Trophoblast cell (in vitro differentiated cells and primary cell): Measurements from ENCODE around the gene NDUFS4.

Experiments
- DNase-seq, 2 donors: peaks; one replicate each; pipeline ENCODE4 v3.0.0-alpha.2; 2016
- H2AFZ ChIP-seq: 2 replicates; pipeline ENCODE4 v1.6.1; 2013; ENCODE audit warnings: low read length, moderate library complexity, mild to moderate bottlenecking; ENCODE audit not compliant: insufficient read depth, poor library complexity
- H2AK5ac ChIP-seq: 2 replicates; pipeline ENCODE4 v1.6.1; 2013; ENCODE audit warnings: mild to moderate bottlenecking, low read length
- H2BK120ac ChIP-seq: 2 replicates; pipeline ENCODE4 v1.6.1; 2013; ENCODE audit warnings: low read length, mild to moderate bottlenecking, moderate library complexity; ENCODE audit not compliant: insufficient read depth, poor library complexity
- H2BK12ac ChIP-seq: 2 replicates; pipeline ENCODE4 v1.6.1; 2013; ENCODE audit warnings: mild to moderate bottlenecking, low read length, moderate library complexity
- H2BK5ac ChIP-seq: 2 replicates; pipeline ENCODE4 v1.6.1; 2013; ENCODE audit warnings: low read length, low read depth, moderate library complexity, mild to moderate bottlenecking; ENCODE audit not compliant: poor library complexity
- H3K14ac ChIP-seq: 2 replicates; pipeline ENCODE4 v1.6.1; 2013; ENCODE audit warnings: mild to moderate bottlenecking, low read length
- H3K18ac ChIP-seq: 2 replicates; pipeline ENCODE4 v1.6.1; 2013; ENCODE audit warnings: mild to moderate bottlenecking, low read length
- H3K23ac ChIP-seq: 2 replicates; pipeline ENCODE4 v1.6.1; 2013; ENCODE audit warnings: low read length
- H3K27ac ChIP-seq: 2 replicates; pipeline ENCODE4 v1.5.1; 2013; ENCODE audit warnings: low read depth, mild to moderate bottlenecking, inconsistent platforms, low read length, moderate library complexity
- H3K27me3 ChIP-seq: 2 replicates; pipeline ENCODE4 v1.6.1; 2013; ENCODE audit warnings: inconsistent platforms, mild to moderate bottlenecking, low read length, moderate library complexity; ENCODE audit not compliant: insufficient read depth
- H3K36me3 ChIP-seq, 2 experiments: 1 replicate in 1 of 2; 2 replicates in 1 of 2; pipeline ENCODE4 v1.6.1; 2013; ENCODE audit warnings: low read length in 2 of 2, mild to moderate bottlenecking in 2 of 2, moderate library complexity in 1 of 2; ENCODE audit not compliant: insufficient read depth in 2 of 2, control insufficient read depth in 1 of 2
- H3K4ac ChIP-seq: 2 replicates; pipeline ENCODE4 v1.6.1; 2013; ENCODE audit warnings: low read depth, mild to moderate bottlenecking, low read length, moderate library complexity
- H3K4me1 ChIP-seq, 2 experiments: 1 replicate in 1 of 2; 2 replicates in 1 of 2; pipeline ENCODE4 v1.6.1; 2013; ENCODE audit warnings: low read length in 2 of 2, mild to moderate bottlenecking in 2 of 2, moderate library complexity in 1 of 2; ENCODE audit not compliant: insufficient read depth in 2 of 2, control insufficient read depth in 1 of 2
- H3K4me2 ChIP-seq: 2 replicates; pipeline ENCODE4 v1.6.1; 2013; ENCODE audit warnings: inconsistent platforms, mild to moderate bottlenecking, low read length, moderate library complexity
- H3K4me3 ChIP-seq: 2 replicates; pipeline ENCODE4 v1.5.1; 2013; ENCODE audit warnings: mild to moderate bottlenecking, low read depth, low read length, inconsistent platforms
- H3K79me1 ChIP-seq: one replicate; pipeline ENCODE4 v1.6.1; 2013; ENCODE audit warnings: low read length
- H3K79me2 ChIP-seq: 2 replicates; pipeline ENCODE4 v1.6.1; 2013; ENCODE audit warnings: low read length, mild to moderate bottlenecking; ENCODE audit not compliant: control insufficient read depth, insufficient read depth, poor library complexity
- H3K9ac ChIP-seq: 2 replicates; pipeline ENCODE4 v1.6.1; 2013; ENCODE audit warnings: mild to moderate bottlenecking, low read length
- H3K9me3 ChIP-seq: 2 replicates; pipeline ENCODE4 v1.6.1; 2013; ENCODE audit warnings: low read depth, mild to moderate bottlenecking, control low read depth, inconsistent platforms, low read length; ENCODE audit not compliant: insufficient read depth
- H4K12ac ChIP-seq: 2 replicates; pipeline ENCODE4 v1.6.1; 2013; ENCODE audit warnings: low read depth, mild to moderate bottlenecking, low read length, moderate library complexity
- H4K8ac ChIP-seq: 2 replicates; pipeline ENCODE4 v1.6.1; 2013; ENCODE audit warnings: low read depth, mild to moderate bottlenecking, low read length, moderate library complexity
- H4K91ac ChIP-seq: one replicate; pipeline ENCODE4 v1.6.1; 2013; ENCODE audit warnings: low read depth, mild to moderate bottlenecking, low read length, moderate library complexity
- WGBS: extraction: QIAGEN DNeasy Blood & Tissue Kit; methylation state at CpG from one replicate; pipeline ENCODE4 v1.1.7; 2013; ENCODE audit warnings: missing lambda C conversion rate; ENCODE audit not compliant: insufficient read length, insufficient coverage; ENCODE audit errors: extremely low coverage; 5-methylcytosine and 5-hydroxymethylcytosine counted together

NDUFS4 gene

DNA sequence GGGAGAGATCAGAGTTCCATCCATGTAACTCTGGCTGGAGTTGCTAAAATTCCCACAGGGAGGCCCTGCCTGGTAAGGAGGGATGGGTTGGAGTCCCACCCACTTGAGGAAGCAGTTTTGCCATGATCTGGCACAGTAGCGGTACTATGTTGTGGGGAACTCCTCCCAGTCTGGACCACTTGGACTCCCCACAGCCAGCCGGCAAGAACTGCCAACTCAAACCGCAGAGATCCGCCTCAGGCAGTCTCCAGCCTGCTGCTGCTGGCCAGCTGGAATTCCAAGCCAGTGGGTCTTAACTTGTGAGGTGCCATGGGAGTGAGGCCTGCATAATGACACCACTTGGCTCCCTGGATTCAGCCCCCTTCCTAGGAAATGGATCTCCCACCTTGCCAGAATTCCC lies 151.9 kb downstream of the NDUFS4 start:
- H3K4me3 ChIP-seq, result no peak overlapping the region
- H4K12ac ChIP-seq, result no peak overlapping the region
- WGBS, result no CpG with 5 or more reads among the region's 4 CpGs
- no peak overlapping the region for H2BK120ac ChIP-seq
- H2AK5ac ChIP-seq, result no peak overlapping the region
- H3K79me1 ChIP-seq, result no peaks in the 10 kb centered on the region
- no peak overlapping the region for H3K9ac ChIP-seq
- no peak overlapping the region for H3K4ac ChIP-seq
- H2AFZ ChIP-seq, result no peak overlapping the region
- DNase-seq, result no peak
- H3K9me3 ChIP-seq, result peaks cover 3% of the 10 kb centered on the region
- no peaks in the 10 kb centered on the region for H3K4me1 ChIP-seq
- no peak overlapping the region for H2BK12ac ChIP-seq
- H3K27ac ChIP-seq, result no peak overlapping the region
- H3K36me3 ChIP-seq, result peaks cover 0 to 3% of the 10 kb centered on the region in 2 experiments
- H2BK5ac ChIP-seq, result no peak overlapping the region
- no peak overlapping the region for H3K4me2 ChIP-seq
- H3K79me2 ChIP-seq, result no peaks in the 10 kb centered on the region
- no peak overlapping the region for H4K91ac ChIP-seq
- H3K27me3 ChIP-seq, result no peaks in the 10 kb centered on the region
- no peak overlapping the region for H3K14ac ChIP-seq
- no peak overlapping the region for H3K18ac ChIP-seq
- no peak overlapping the region for H4K8ac ChIP-seq
- no peak overlapping the region for H3K23ac ChIP-seq

GRCh38 chr5:53713978-53714666 lies 153.7 kb downstream of the NDUFS4 start:
- H3K27me3 ChIP-seq, result no peaks in the 10 kb centered on the region
- H3K18ac ChIP-seq, result no peak overlapping the region
- H3K4ac ChIP-seq, result no peak overlapping the region
- peaks cover 0 to 3% of the 10 kb centered on the region in 2 experiments for H3K36me3 ChIP-seq
- no peak overlapping the region for H3K14ac ChIP-seq
- H2AFZ ChIP-seq, result no peak overlapping the region
- H2BK120ac ChIP-seq, result no peak overlapping the region
- no peak overlapping the region for H3K27ac ChIP-seq
- H2BK12ac ChIP-seq, result no peak overlapping the region
- H3K4me1 ChIP-seq, result no peaks in the 10 kb centered on the region
- no peaks in the 10 kb centered on the region for H3K79me1 ChIP-seq
- H3K4me3 ChIP-seq, result no peak overlapping the region
- H3K23ac ChIP-seq, result no peak overlapping the region
- WGBS, result no CpG with 5 or more reads among the region's 3 CpGs
- H3K9me3 ChIP-seq, result peaks cover 3% of the 10 kb centered on the region
- no peak overlapping the region for H4K8ac ChIP-seq
- no peak overlapping the region for H4K91ac ChIP-seq
- no peak overlapping the region for H3K9ac ChIP-seq
- no peak overlapping the region for H2AK5ac ChIP-seq
- H2BK5ac ChIP-seq, result no peak overlapping the region
- H4K12ac ChIP-seq, result no peak overlapping the region
- H3K79me2 ChIP-seq, result no peaks in the 10 kb centered on the region
- no peak for DNase-seq
- H3K4me2 ChIP-seq, result no peak overlapping the region

GRCh38 chr5:53714667-53715010 lies 154.2 kb downstream of the NDUFS4 start:
- no peak overlapping the region for H3K14ac ChIP-seq
- no peak overlapping the region for H3K27ac ChIP-seq
- no peaks in the 10 kb centered on the region for H3K27me3 ChIP-seq
- no peaks in the 10 kb centered on the region for H3K79me1 ChIP-seq
- H3K9me3 ChIP-seq, result peaks cover 3% of the 10 kb centered on the region
- H3K9ac ChIP-seq, result no peak overlapping the region
- H3K23ac ChIP-seq, result no peak overlapping the region
- no peak for DNase-seq
- H3K4me3 ChIP-seq, result no peak overlapping the region
- H3K36me3 ChIP-seq, result peaks cover 0 to 3% of the 10 kb centered on the region in 2 experiments
- H2AFZ ChIP-seq, result no peak overlapping the region
- H2BK120ac ChIP-seq, result no peak overlapping the region
- H4K8ac ChIP-seq, result no peak overlapping the region
- H3K79me2 ChIP-seq, result no peaks in the 10 kb centered on the region
- H3K4ac ChIP-seq, result no peak overlapping the region
- no peak overlapping the region for H3K18ac ChIP-seq
- H4K12ac ChIP-seq, result no peak overlapping the region
- no peak overlapping the region for H2BK5ac ChIP-seq
- no peaks in the 10 kb centered on the region for H3K4me1 ChIP-seq
- no peak overlapping the region for H2BK12ac ChIP-seq
- no peak overlapping the region for H3K4me2 ChIP-seq
- no peak overlapping the region for H4K91ac ChIP-seq
- H2AK5ac ChIP-seq, result no peak overlapping the region

- H3K9ac ChIP-seq, result no peak overlapping the region
- no peak overlapping the region for H2AK5ac ChIP-seq
- no peaks in the 10 kb centered on the region for H3K79me1 ChIP-seq
- no peak overlapping the region for H3K4me3 ChIP-seq
- no peaks in the 10 kb centered on the region for H3K4me1 ChIP-seq
- no CpG with 5 or more reads among the region's 3 CpGs for WGBS
- H3K9me3 ChIP-seq, result no peaks in the 10 kb centered on the region
- no peaks in the 10 kb centered on the region for H3K79me2 ChIP-seq
- H2BK12ac ChIP-seq, result no peak overlapping the region
- no peaks in the 10 kb centered on the region for H3K27me3 ChIP-seq
- no peak overlapping the region for H3K18ac ChIP-seq
- H3K4me2 ChIP-seq, result no peak overlapping the region
- no peak overlapping the region for H4K12ac ChIP-seq
- no peak overlapping the region for H3K27ac ChIP-seq
- no peak overlapping the region for H3K4ac ChIP-seq
- no peak overlapping the region for H2AFZ ChIP-seq
- H3K23ac ChIP-seq, result no peak overlapping the region
- H4K8ac ChIP-seq, result no peak overlapping the region
- no peak for DNase-seq
- no peaks in the 10 kb centered on the region for H3K36me3 ChIP-seq
- H2BK120ac ChIP-seq, result no peak overlapping the region
- H3K14ac ChIP-seq, result no peak overlapping the region
- H4K91ac ChIP-seq, result no peak overlapping the region
- no peak overlapping the region for H2BK5ac ChIP-seq
Measured at GRCh38 chr5:53726121-53726520, 165.7 kb downstream of the NDUFS4 start.
